ENCODE data around the gene ECD.

ECD gene

DNA sequence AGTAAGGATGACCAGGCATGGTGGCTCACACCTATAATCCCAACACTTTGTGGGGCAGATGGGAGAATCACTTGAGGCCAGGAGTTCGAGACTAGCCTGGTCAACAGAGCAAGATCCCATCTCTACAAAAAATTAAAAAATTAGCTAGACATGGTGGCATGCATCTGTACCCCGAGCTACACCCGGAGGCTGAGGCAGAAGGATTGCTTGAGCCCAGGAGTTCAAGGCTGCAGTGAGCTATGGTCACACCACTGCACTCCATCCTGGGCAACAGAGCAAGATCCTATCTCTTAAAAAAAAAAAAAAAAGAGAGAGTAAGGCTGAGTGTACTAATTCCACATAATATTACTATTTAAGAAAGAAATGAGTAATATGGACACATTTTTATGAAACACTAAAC is 75.0 kb downstream of the ECD start:
- Histone ChIP-seq H3K4me3 (ENCODE audit: low read length) (no peak overlapping the region), H3K4me2 (ENCODE audit: low read length) (no peak overlapping the region)

DNA sequence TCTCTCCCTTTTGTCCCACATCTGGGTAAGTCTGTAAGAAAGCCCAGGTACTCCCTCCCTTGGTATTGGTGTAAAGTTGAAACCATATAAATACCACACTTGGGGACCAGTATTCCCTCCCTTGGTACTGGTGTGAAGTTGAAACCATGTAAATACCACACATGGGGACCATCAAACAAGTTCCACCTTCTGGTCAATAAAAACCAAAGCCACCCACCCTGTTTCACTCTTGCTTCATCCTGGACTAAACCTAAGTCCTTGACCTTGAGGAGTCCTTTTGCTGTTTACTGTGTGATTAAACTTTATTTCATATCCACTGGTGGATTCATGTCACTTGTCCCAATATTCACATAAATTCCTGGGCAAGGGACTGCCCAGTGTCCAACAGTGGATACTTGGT is 79.5 kb downstream of the ECD start:
- H3K36me3 ChIP-seq (replicated peaks; ENCODE audit: low read depth, low read length): peaks cover 5% of the 10 kb centered on the region
- H3K27me3 ChIP-seq (ENCODE audit: low read depth, low read length): no peaks in the 10 kb centered on the region
- TF ChIP-seq, protein P1, sequence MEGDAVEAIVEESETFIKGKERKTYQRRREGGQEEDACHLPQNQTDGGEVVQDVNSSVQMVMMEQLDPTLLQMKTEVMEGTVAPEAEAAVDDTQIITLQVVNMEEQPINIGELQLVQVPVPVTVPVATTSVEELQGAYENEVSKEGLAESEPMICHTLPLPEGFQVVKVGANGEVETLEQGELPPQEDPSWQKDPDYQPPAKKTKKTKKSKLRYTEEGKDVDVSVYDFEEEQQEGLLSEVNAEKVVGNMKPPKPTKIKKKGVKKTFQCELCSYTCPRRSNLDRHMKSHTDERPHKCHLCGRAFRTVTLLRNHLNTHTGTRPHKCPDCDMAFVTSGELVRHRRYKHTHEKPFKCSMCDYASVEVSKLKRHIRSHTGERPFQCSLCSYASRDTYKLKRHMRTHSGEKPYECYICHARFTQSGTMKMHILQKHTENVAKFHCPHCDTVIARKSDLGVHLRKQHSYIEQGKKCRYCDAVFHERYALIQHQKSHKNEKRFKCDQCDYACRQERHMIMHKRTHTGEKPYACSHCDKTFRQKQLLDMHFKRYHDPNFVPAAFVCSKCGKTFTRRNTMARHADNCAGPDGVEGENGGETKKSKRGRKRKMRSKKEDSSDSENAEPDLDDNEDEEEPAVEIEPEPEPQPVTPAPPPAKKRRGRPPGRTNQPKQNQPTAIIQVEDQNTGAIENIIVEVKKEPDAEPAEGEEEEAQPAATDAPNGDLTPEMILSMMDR (IDR thresholded peaks at IDR 0.05; ENCODE audit: low read depth, low read length): no peak
- no peak for TF ChIP-seq EZH2phosphoT487 (IDR thresholded peaks at IDR 0.05; ENCODE audit: low read depth)
- no peaks in the 10 kb centered on the region for H3K4me1 ChIP-seq (ENCODE audit: low read length)
- peaks cover 94% of the 10 kb centered on the region for H3K79me2 ChIP-seq (ENCODE audit: low read length)
- H3K9me3 ChIP-seq (ENCODE audit: insufficient read depth, low read length): no peaks in the 10 kb centered on the region
- H4K20me1 ChIP-seq (ENCODE audit: insufficient read depth, low read length): peaks cover 82% of the 10 kb centered on the region
- H3K9ac ChIP-seq (ENCODE audit: low read length): no peak overlapping the region
- H3K27ac ChIP-seq (ENCODE audit: low read length): no peak overlapping the region
- no peak overlapping the region for H3K4me3 ChIP-seq (ENCODE audit: low read length)
- H3K4me2 ChIP-seq (ENCODE audit: low read length): no peak overlapping the region
- no peak overlapping the region for H2AFZ ChIP-seq (ENCODE audit: low read depth, low read length)

More for the DNA sequence above, 75.0 kb downstream of the ECD start:
- Histone ChIP-seq H3K4me1 (ENCODE audit: low read length) (peaks cover 19% of the 10 kb centered on the region), H3K27me3 (ENCODE audit: low read depth, low read length) (no peaks in the 10 kb centered on the region), H3K36me3 (replicated peaks; ENCODE audit: low read depth, low read length) (peaks cover 9% of the 10 kb centered on the region), H3K79me2 (ENCODE audit: low read length) (peaks cover 83% of the 10 kb centered on the region), H2AFZ (ENCODE audit: low read depth, low read length) (no peak overlapping the region), H4K20me1 (ENCODE audit: insufficient read depth, low read length) (peaks cover 61% of the 10 kb centered on the region), H3K27ac (ENCODE audit: low read length) (no peak overlapping the region), H3K9me3 (ENCODE audit: insufficient read depth, low read length) (no peaks in the 10 kb centered on the region), H3K9ac (ENCODE audit: low read length) (no peak overlapping the region)
- TF ChIP-seq, protein P1 (IDR thresholded peaks at IDR 0.05; ENCODE audit: low read depth, low read length): no peak
- no peak for TF ChIP-seq EZH2phosphoT487 (IDR thresholded peaks at IDR 0.05; ENCODE audit: low read depth)

DNA sequence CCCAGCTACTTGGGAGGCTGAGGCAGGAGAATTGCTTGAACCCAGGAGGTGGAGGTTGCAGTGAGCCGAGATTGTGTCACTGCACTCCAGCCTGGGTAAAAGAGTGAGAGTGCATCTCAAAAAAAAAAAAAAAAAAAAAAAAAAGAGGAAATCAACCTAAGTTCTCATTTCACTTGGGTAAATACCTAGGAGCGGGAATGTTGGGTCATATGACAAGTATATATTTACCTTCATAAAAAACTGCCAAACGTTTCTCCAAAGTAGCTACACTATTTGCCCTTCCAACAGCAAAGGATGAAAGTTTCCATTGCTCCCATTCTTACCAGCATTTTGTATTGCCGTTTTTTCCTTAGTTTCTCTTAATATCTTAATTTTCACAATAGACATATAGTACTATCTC is 81.0 kb downstream of the ECD start:
- Histone ChIP-seq H3K4me2 (ENCODE audit: low read length) (no peak overlapping the region), H3K4me3 (ENCODE audit: low read length) (no peak overlapping the region), H2AFZ (ENCODE audit: low read depth, low read length) (no peak overlapping the region), H3K27me3 (ENCODE audit: low read depth, low read length) (no peaks in the 10 kb centered on the region), H3K9ac (ENCODE audit: low read length) (no peak overlapping the region), H3K36me3 (replicated peaks; ENCODE audit: low read depth, low read length) (peaks cover 3% of the 10 kb centered on the region), H3K79me2 (ENCODE audit: low read length) (peaks cover 93% of the 10 kb centered on the region), H4K20me1 (ENCODE audit: insufficient read depth, low read length) (peaks cover 85% of the 10 kb centered on the region), H3K27ac (ENCODE audit: low read length) (no peak overlapping the region), H3K9me3 (ENCODE audit: insufficient read depth, low read length) (no peaks in the 10 kb centered on the region), H3K4me1 (ENCODE audit: low read length) (no peaks in the 10 kb centered on the region)
- TF ChIP-seq EZH2phosphoT487 (IDR thresholded peaks at IDR 0.05; ENCODE audit: low read depth): no peak
- TF ChIP-seq, protein P1 (IDR thresholded peaks at IDR 0.05; ENCODE audit: low read depth, low read length): no peak

DNA sequence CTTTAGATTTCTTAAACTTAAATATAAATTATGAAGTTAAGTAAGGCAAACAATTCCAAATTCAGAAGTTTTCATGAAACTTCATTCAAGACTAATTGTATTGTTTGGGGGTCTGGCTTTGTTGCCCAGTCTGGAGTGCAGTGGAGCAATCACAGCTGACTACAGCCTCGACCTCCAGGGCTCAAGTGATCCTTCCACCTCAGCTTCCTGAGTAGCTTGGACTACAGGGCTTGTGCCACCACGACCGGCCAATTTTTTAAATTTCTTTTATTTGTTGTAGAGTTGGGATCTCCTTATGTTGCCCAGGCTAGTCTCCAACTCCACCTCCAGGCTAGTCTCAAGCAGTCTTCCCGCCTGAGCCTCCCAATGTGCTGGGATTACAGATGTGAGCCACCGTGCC is 83.6 kb downstream of the ECD start:
- TF ChIP-seq EZH2phosphoT487 (IDR thresholded peaks at IDR 0.05; ENCODE audit: low read depth): no peak
- TF ChIP-seq, protein P1 (IDR thresholded peaks at IDR 0.05; ENCODE audit: low read depth, low read length): no peak
- Histone ChIP-seq H3K36me3 (replicated peaks; ENCODE audit: low read depth, low read length) (no peaks in the 10 kb centered on the region), H3K9me3 (ENCODE audit: insufficient read depth, low read length) (no peaks in the 10 kb centered on the region), H3K4me2 (ENCODE audit: low read length) (no peak overlapping the region), H3K4me3 (ENCODE audit: low read length) (no peak overlapping the region), H3K27me3 (ENCODE audit: low read depth, low read length) (no peaks in the 10 kb centered on the region), H3K79me2 (ENCODE audit: low read length) (peaks cover 86% of the 10 kb centered on the region), H3K4me1 (ENCODE audit: low read length) (no peaks in the 10 kb centered on the region), H3K27ac (ENCODE audit: low read length) (no peak overlapping the region), H3K9ac (ENCODE audit: low read length) (no peak overlapping the region), H2AFZ (ENCODE audit: low read depth, low read length) (no peak overlapping the region), H4K20me1 (ENCODE audit: insufficient read depth, low read length) (peaks cover 81% of the 10 kb centered on the region)

All from OCI-LY3 (cell line).